GM23338 (cell line): ENCODE results near the gene RNF212B.

Source experiments
- CREB1 ChIP-seq: fragments of 250-450 bp; sonication (Bioruptor Pico); IDR thresholded peaks from 2 replicates; pipeline ENCODE4 v1.5.0; 2020; ENCODE audit warnings: low read depth, mild to moderate bottlenecking, moderate library complexity
- CTCF ChIP-seq, 2 experiments: fragments of 200-600 bp in 1 of 2; sonication (generic) in 1 of 2; conservative IDR thresholded peaks; 2 replicates each; pipeline versions ENCODE4 v1.5.1 to v1.6.1; 2016 to 2017; ENCODE audit warnings: antibody characterized with exemption in 2 of 2, low read depth in 2 of 2, mild to moderate bottlenecking in 2 of 2, moderate library complexity in 1 of 2
- ETS1 ChIP-seq: IDR thresholded peaks from 2 replicates; pipeline ENCODE4 v1.6.1; 2016; ENCODE audit warnings: antibody characterized with exemption
- EZH2 ChIP-seq: fragments of 200-600 bp; sonication (generic); IDR thresholded peaks from one replicate; pipeline ENCODE4 v1.8.0; 2017; ENCODE audit warnings: antibody characterized with exemption, mild to moderate bottlenecking, low read depth; ENCODE audit not compliant: unreplicated experiment
- EZH2phosphoT487 ChIP-seq: fragments of 200-600 bp; sonication (generic); IDR thresholded peaks from one replicate; pipeline ENCODE4 v1.8.1; 2018; ENCODE audit warnings: antibody characterized with exemption; ENCODE audit not compliant: unreplicated experiment
- POLR2AphosphoS5 ChIP-seq: IDR thresholded peaks from 2 replicates; pipeline ENCODE4 v1.6.1; 2016; ENCODE audit warnings: antibody characterized with exemption, low read depth
- REST ChIP-seq: IDR thresholded peaks from one replicate; pipeline ENCODE4 v1.6.1; 2018; ENCODE audit warnings: antibody characterized with exemption; ENCODE audit not compliant: unreplicated experiment
- ZNF331 ChIP-seq: fragments of 250-450 bp; sonication (Bioruptor Pico); IDR thresholded peaks from 2 replicates; pipeline ENCODE4 v1.5.0; 2020; ENCODE audit warnings: low read depth, mild to moderate bottlenecking, moderate library complexity

GRCh38 chr14:23300687-23301223 lies 63.0 kb downstream of the RNF212B start:
- no peak for TF ChIP-seq ETS1
- TF ChIP-seq CTCF (conservative IDR thresholded peaks at IDR 0.05; ENCODE audit: low read depth in 2 of 2) = no peak
- no peak for TF ChIP-seq CREB1
- TF ChIP-seq EZH2 = peak; percentile 34
- TF ChIP-seq POLR2AphosphoS5 = no peak
- TF ChIP-seq REST = no peak
- TF ChIP-seq EZH2phosphoT487 = no peak
- no peak for TF ChIP-seq ZNF331 (CRISPR knock-in tag)
